GM12878 (cell line): ENCODE results near the gene SCP2D1. TPM values are rescaled to one million over a fixed set of nuclear protein-coding genes. Genes with fewer than 3 reads are reported as not detected.

Experiments
- ATAC-seq: fragments of 200-7000 bp; cut with Tn5 transposase; 3 replicates; pipeline ENCODE4 v1.9.1; 2020; ENCODE audit warnings: mild to moderate bottlenecking, moderate library complexity
- BruUV-seq: library from RNA; stranded (reverse); fragments of 400-500 nt; replicated peaks from 2 replicates; lab custom pipeline; 2021; lab: Mats Ljungman, UMichigan
- CTCF ChIA-PET: fragments of 300-600 bp; sonication (Branson Sonifier 250); formaldehyde crosslinking; extraction: SDS; loops from one replicate; lab custom pipeline; 2021; ENCODE audit warnings: inconsistent platforms; lab: Yijun Ruan, JAX
- POLR2A ChIA-PET: fragments of 350-600 bp; formaldehyde crosslinking; extraction: SDS; loops from one replicate; lab custom pipeline; 2021; ENCODE audit warnings: inconsistent platforms; lab: Charles Lee
- RAD21 ChIA-PET: fragments of 300-600 bp; sonication (Branson Sonifier 250); formaldehyde crosslinking; loops from one replicate; lab custom pipeline; 2023; ENCODE audit warnings: antibody characterized with exemption; ENCODE audit not compliant: unreplicated experiment; lab: Charles Lee
- SMC1A ChIA-PET: fragments of 300-600 bp; sonication (Branson Sonifier 250); formaldehyde crosslinking; loops from one replicate; lab custom pipeline; 2023; ENCODE audit not compliant: unreplicated experiment, uncharacterized antibody; lab: Charles Lee
- DNase-seq: peaks from one replicate; pipeline ENCODE4 v3.0.0-alpha.2; 2011; ENCODE audit warnings: low read depth, low spot score
- FAIRE-seq: peaks from 3 replicates; lab custom pipeline; 2011; peaks lifted over from hg19 to GRCh38; lab: Jason Lieb, UNC
- H2AFZ ChIP-seq: 2 replicates; pipeline ENCODE4 v1.6.0; 2011; ENCODE audit warnings: low read depth, low read length, control low read depth; ENCODE audit not compliant: control insufficient read depth
- H3K27ac ChIP-seq: 2 replicates; pipeline ENCODE4 v1.5.1; 2011; ENCODE audit warnings: control low read depth; ENCODE audit not compliant: control insufficient read depth, insufficient read depth
- H3K27me3 ChIP-seq, 2 experiments: replicated peaks in 1 of 2; 2 replicates each; pipeline versions ENCODE4 v1.6.0 to v1.6.1; 2011; ENCODE audit warnings: low read length in 1 of 2; ENCODE audit not compliant: control insufficient read depth in 2 of 2, insufficient read depth in 2 of 2
- H3K36me3 ChIP-seq, 2 experiments: 2 replicates each; pipeline ENCODE4 v1.5.1; 2011; ENCODE audit warnings: low read length in 1 of 2; ENCODE audit not compliant: control insufficient read depth in 2 of 2, insufficient read depth in 2 of 2
- H3K4me1 ChIP-seq: 2 replicates; pipeline ENCODE4 v1.6.1; 2011; ENCODE audit warnings: mild to moderate bottlenecking, low read length, moderate library complexity, mixed read lengths; ENCODE audit not compliant: control insufficient read depth, insufficient read depth
- H3K4me2 ChIP-seq: 2 replicates; pipeline ENCODE4 v1.6.0; 2011; ENCODE audit warnings: control low read depth; ENCODE audit not compliant: control insufficient read depth, insufficient read depth
- H3K4me3 ChIP-seq: fragments of 200-600 bp; sonication (generic); 2 replicates; pipeline ENCODE4 v1.5.1; 2016
- H3K79me2 ChIP-seq: 2 replicates; pipeline ENCODE4 v1.6.0; 2011; ENCODE audit warnings: low read length; ENCODE audit not compliant: control insufficient read depth, insufficient read depth
- H3K9ac ChIP-seq: 2 replicates; pipeline ENCODE4 v1.8.0; 2011; ENCODE audit warnings: low read length, control low read depth, mixed read lengths; ENCODE audit not compliant: control insufficient read depth, insufficient read depth
- H3K9me3 ChIP-seq: replicated peaks from 3 replicates; pipeline ENCODE4 v1.5.1; 2011; ENCODE audit warnings: mild to moderate bottlenecking, low read length; ENCODE audit not compliant: control insufficient read depth, insufficient read depth
- H4K20me1 ChIP-seq: 2 replicates; pipeline ENCODE4 v1.6.0; 2011; ENCODE audit not compliant: control insufficient read depth, insufficient read depth
- ATF2 ChIP-seq: IDR thresholded peaks from 2 replicates; pipeline ENCODE4 v1.6.1; 2012; ENCODE audit warnings: low read length, inconsistent platforms
- BACH1 ChIP-seq: fragments of 450-650 bp; IDR thresholded peaks from 2 replicates; pipeline ENCODE4 v1.6.1; 2017; ENCODE audit warnings: mild to moderate bottlenecking, borderline replicate concordance
- CREB1 ChIP-seq: IDR thresholded peaks from 2 replicates; pipeline ENCODE4 v1.6.1; 2012; ENCODE audit warnings: low read depth, mild to moderate bottlenecking, inconsistent platforms
- FOXK2 ChIP-seq: fragments of 450-650 bp; IDR thresholded peaks from 2 replicates; pipeline ENCODE4 v1.6.1; 2017; ENCODE audit warnings: mild to moderate bottlenecking, moderate library complexity
- IRF5 ChIP-seq: fragments of 450-650 bp; IDR thresholded peaks from 2 replicates; pipeline ENCODE4 v1.6.1; 2017; ENCODE audit warnings: borderline replicate concordance
- KAT2A ChIP-seq: conservative IDR thresholded peaks from 2 replicates; pipeline ENCODE4 v1.6.1; 2011; ENCODE audit warnings: low read depth, low read length; ENCODE audit not compliant: control insufficient read depth
- MLLT1 ChIP-seq: fragments of 450-650 bp; IDR thresholded peaks from 2 replicates; pipeline ENCODE4 v1.6.1; 2016; ENCODE audit warnings: mild to moderate bottlenecking
- NFYB ChIP-seq: IDR thresholded peaks from 2 replicates; pipeline ENCODE4 v1.6.1; 2011; ENCODE audit warnings: low read depth, mild to moderate bottlenecking, low read length, improper control_type of control experiment, moderate library complexity; ENCODE audit not compliant: insufficient read depth
- PML ChIP-seq: IDR thresholded peaks from 2 replicates; pipeline ENCODE4 v1.6.1; 2012; ENCODE audit warnings: low read length, inconsistent platforms
- SMAD1 ChIP-seq: fragments of 450-650 bp; IDR thresholded peaks from 2 replicates; pipeline ENCODE4 v1.6.1; 2018; ENCODE audit warnings: mild to moderate bottlenecking, low read depth; ENCODE audit not compliant: partially characterized antibody
- SMAD5 ChIP-seq: IDR thresholded peaks from 2 replicates; pipeline ENCODE4 v1.6.1; 2016; ENCODE audit warnings: antibody characterized with exemption, low read depth
- YY1 ChIP-seq: IDR thresholded peaks from 2 replicates; pipeline ENCODE4 v1.6.1; 2011; ENCODE audit warnings: low read depth, mild to moderate bottlenecking, low read length
- ZBTB33 ChIP-seq: fragments of 450-650 bp; IDR thresholded peaks from 2 replicates; pipeline ENCODE4 v1.6.1; 2017; ENCODE audit warnings: mild to moderate bottlenecking
- WGBS: methylation state at CpG from one replicate; pipeline ENCODE4 v1.1.6; 2016; ENCODE audit warnings: low lambda C conversion rate; ENCODE audit not compliant: insufficient replicate concordance, insufficient coverage; ENCODE audit errors: missing lambda C conversion rate; 5-methylcytosine and 5-hydroxymethylcytosine counted together
- in situ Hi-C: fragments of 300-500 bp; cut with MboI; formaldehyde crosslinking; loops from 9 replicates; pipeline ENCODE4 v1.14.3; 2018; ENCODE audit warnings: mixed read lengths
- intact Hi-C: fragments of 100-400 bp; cut with micrococcal nuclease; formaldehyde crosslinking; loops from one replicate; pipeline ENCODE4 v1.14.2; 2022; ENCODE audit not compliant: unreplicated experiment
- polyA plus RNA-seq, 11 experiments: library from polyadenylated mRNA; depleted of rRNA in 4 of 11; unstranded in 6 of 11; stranded (reverse) in 5 of 11; fragments of >200 nt; fragmentation: Nextera tagmentation in 4 of 11; fragmentation: Illumina TruSeq in 1 of 11; extraction: Ambion mirVana in 4 of 11; extraction: Trizol in 1 of 11; gene quantifications; 1 replicate in 1 of 11; 2 replicates in 10 of 11; pipeline versions ENCODE4 v1.2.1 to v1.2.3, GENCODE V29; 2011 to 2016; ENCODE audit warnings: inconsistent platforms in 2 of 11, missing spikeins in 2 of 11, low read depth in 1 of 11
- total RNA-seq, 4 experiments: library from RNA; depleted of rRNA in 3 of 4; stranded (reverse); fragments of >200 nt in 3 of 4; fragmentation: Illumina TruSeq in 1 of 4; extraction: Trizol in 1 of 4; gene quantifications; 2 replicates each; pipeline versions ENCODE4 v1.2.1 to v1.2.3, GENCODE V29; 2013 to 2021
- TF ChIP-seq, protein P1 (sequence below): IDR thresholded peaks from 2 replicates; pipeline ENCODE4 v1.6.1; 2011; ENCODE audit warnings: low read depth, mild to moderate bottlenecking, low read length, moderate library complexity, borderline replicate concordance; ENCODE audit errors: extremely low read depth

The SCP2D1 gene
- total and polyA plus RNA-seq, 10 of the 15 experiments (the other 5 are each of a cell fraction or from before 2014, with no cell fraction given): not detected

- TF ChIP-seq, protein P1, sequence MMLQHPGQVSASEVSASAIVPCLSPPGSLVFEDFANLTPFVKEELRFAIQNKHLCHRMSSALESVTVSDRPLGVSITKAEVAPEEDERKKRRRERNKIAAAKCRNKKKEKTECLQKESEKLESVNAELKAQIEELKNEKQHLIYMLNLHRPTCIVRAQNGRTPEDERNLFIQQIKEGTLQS: no peak
- TF ChIP-seq BACH1: no peak
- TF ChIP-seq YY1: no peak
- TF ChIP-seq, all 136 proteins: peak for 0
Observed at GRCh38 chr20:18837718-18838117, 24.1 kb downstream of the SCP2D1 start (continued).

- no peak for ATAC-seq
- ChIA-PET CTCF (interaction anchor here (1.1 kb wide), 1 partner anchor 825 kb away, joined by 3 read pairs; no protein-coding TSS in a partner anchor), POLR2A (no interaction called here), RAD21 (no interaction called here), SMC1A (interaction anchor here (0.9 kb wide), 1 partner anchor 28 kb away, joined by 3 read pairs; no protein-coding TSS in a partner anchor)
- Histone ChIP-seq H3K9ac (no peak overlapping the region), H3K4me3 (no peak overlapping the region), H3K4me2 (no peak overlapping the region), H3K4me1 (no peaks in the 10 kb centered on the region), H3K36me3 (no peaks in the 10 kb centered on the region), H3K79me2 (no peaks in the 10 kb centered on the region), H3K27me3 (no peaks in the 10 kb centered on the region), H3K9me3 (no peaks in the 10 kb centered on the region), H2AFZ (no peak overlapping the region), H3K27ac (no peak overlapping the region), H4K20me1 (no peaks in the 10 kb centered on the region)
- in situ Hi-C loops (no loop called here), intact Hi-C loops (no loop called here)
- TF ChIP-seq ATF2 (no peak), IRF5 (no peak), CREB1 (no peak), SMAD1 (no peak), NFYB (no peak), MLLT1 (no peak), SMAD5 (no peak), PML (no peak), KAT2A (no peak), ZBTB33 (no peak), YY1 (no peak), FOXK2 (no peak)
- 33% methylated on average over 6 of the region's 6 CpGs for WGBS
- FAIRE-seq: no peak
- BruUV-seq: no TSS peak
- DNase-seq: no peak
Observed at GRCh38 chr20:18839507-18840247, 26.1 kb downstream of the SCP2D1 start.
